MV-4-11 (cell line): ENCODE results near the gene ATP6V0D1.

Source experiments
- DNase-seq: peaks from one replicate; lab custom pipeline; 2025; lab: John Stamatoyannopoulos, UW

ATP6V0D1 gene

GRCh38 chr16:67463059-67463458 is 17.9 kb downstream of the ATP6V0D1 start:
- DNase-seq = no peak

- no peak for DNase-seq
These were observed 18.7 kb downstream of the ATP6V0D1 start for GRCh38 chr16:67462279-67462655.

GRCh38 chr16:67461600-67462278 is 19.2 kb downstream of the ATP6V0D1 start:
- no peak for DNase-seq

GRCh38 chr16:67460961-67461360 is 20.0 kb downstream of the ATP6V0D1 start:
- DNase-seq = no peak

- no peak for DNase-seq
These were observed 20.8 kb downstream of the ATP6V0D1 start for GRCh38 chr16:67460168-67460567.

DNA sequence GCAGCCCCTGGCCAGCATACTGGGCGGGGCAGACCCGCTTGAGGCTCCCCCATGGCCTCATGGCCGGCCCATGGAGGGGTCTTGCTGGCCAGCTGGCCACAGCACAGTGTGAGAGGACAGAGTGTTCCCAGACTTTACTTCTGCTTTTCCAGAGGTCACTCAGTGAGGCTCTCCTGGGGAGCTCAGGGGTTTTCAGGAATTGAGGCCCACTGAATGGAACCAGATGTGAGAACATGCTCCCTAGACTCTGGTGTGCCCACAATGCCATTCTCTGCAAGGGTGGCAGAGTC is 21.2 kb downstream of the ATP6V0D1 start:
- no peak for DNase-seq

DNA sequence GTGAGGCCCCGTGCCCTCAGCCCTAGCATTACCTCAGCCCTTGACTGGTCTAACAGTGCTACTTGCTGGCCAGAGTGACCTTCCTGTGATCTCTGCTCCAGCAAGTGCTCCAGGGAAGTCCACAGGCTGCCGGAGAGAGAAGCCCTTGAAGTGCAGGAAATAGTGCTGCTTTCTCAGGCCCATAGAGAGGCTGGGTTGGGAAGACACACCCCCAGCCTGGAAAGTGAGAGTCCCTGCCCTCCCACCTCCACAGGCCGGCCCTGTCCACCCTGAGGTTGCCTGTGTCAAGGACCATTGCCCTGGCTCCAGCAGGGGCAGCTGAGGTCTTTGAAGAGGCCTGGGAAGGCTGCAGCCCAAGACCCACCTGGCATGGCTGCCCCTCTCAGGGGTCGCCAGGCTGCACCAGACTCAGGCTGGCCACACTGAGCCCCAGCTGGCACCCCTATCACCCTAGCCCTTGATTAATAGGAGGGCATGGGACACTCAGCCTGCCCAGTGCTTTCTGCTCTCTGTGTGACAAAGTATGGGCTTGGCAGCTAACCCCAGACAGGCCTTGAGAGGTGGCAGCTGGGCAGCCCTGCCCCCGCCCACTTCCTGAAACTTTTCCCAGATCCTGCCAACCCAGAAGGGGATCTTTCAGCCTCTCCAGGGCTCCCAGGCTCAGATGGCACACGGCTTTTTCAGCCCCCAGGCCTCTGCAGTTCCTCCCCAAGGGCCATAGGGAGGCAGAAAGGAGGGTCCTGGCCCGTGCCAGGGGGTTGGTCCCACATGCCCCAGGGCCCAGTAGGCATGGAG is 21.7 kb downstream of the ATP6V0D1 start:
- no peak for DNase-seq

GRCh38 chr16:67458121-67458641 is 22.8 kb downstream of the ATP6V0D1 start:
- DNase-seq = no peak

GRCh38 chr16:67457611-67458010 is 23.3 kb downstream of the ATP6V0D1 start:
- DNase-seq = no peak

DNA sequence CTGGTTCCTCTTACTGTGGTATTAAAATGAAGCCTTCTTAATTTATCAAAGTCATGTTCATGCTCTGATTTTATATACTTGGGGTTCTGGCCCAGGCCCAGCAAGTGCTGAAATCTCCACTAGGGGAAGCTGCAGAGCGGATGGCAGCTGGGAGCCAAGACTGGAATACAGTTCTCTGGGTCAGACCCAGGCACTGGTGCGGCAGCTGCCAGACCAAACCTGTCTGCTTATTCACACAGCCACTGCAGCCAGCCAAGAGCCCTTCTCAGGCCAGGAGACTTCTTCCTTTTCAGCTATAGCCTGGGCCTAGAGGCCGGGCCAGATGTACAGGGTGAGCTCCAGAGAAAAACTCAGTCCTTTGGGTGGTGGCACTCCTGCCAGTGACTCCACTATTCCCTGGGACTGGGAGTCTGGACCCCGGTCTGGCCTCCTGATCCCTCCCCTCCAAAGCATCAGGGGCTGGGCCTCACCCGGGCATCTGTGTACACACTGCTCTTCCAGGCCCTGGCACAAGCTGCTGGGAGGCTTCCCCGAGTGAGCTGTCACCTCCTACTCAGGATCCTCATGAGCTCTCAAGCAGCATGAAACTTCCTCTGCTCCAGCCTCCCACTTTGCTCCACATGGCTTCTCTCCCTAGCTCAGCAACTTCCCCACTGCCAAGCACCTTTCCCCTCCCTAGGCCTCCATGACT is 24.4 kb downstream of the ATP6V0D1 start:
- DNase-seq = peak; percentile 6

GRCh38 chr16:67454852-67455251 is 26.1 kb downstream of the ATP6V0D1 start:
- no peak for DNase-seq

- no peak for DNase-seq
These were observed 26.9 kb downstream of the ATP6V0D1 start for GRCh38 chr16:67454104-67454503.

DNA sequence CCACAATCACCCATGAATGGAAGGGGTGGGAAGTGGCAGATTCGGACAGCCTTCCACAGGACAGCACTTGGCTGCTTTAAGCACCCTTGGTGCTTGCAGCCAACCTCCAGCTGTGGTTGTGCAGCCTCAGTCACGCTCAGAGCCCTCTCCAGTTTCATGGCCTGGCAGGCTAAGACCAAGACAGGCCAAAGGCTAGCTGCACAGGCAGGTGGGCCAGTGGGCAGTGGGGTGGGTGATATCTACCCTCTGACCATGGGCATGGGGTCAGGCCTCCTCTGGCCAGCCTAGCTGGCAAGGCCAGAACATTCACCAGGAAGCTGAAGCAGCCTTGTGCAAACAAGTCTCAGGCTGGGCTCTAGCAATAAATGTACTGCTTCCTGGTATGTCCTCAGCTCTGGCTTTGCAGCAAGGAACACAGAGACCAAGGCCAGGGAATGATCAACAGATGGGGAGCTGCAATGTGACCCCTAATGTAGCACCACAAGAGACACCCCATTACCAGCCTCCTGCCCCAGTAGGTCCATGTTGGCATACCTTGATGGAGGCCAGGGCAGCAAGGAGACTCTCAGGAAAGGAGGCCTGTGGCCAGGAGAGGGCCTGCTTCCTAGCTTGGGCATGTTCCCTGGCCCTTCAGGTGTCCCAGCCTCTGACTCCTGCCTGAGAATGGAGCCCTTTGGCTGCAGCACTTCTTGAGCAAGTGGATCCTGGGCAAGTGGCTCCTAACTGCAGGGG is 29.1 kb downstream of the ATP6V0D1 start:
- no peak for DNase-seq

DNA sequence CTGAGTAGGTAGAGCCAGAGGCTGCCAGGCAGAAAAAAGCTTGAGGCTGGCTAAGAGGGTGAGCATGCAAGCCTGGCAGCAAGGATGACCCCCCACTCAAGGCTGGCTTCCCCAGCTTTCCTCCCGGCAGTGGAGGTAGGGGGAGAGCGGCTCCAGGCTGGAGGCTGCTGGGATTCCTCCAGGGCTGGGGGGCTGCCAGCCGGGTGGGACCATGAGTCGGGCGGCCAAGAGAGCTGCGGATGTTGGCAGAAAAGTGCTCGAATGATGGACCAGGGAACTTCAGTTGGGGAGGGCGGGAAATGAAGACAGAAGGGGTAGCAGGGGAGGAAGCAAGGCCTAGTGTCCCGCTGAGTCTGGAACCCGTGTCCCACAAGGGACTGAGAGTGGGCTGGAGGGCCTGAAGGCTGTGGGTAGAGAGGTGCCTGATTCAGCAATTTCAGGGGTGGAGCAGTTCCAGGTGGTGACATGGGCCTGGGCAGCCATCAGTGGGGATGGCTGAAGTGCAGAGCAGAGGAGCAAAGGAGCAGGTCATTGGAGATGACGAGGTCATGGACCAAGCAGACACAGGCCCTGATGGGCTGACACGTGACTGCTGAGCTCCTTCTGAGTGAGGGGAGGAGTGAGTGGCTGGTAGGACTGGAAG is 29.8 kb downstream of the ATP6V0D1 start:
- no peak for DNase-seq

DNA sequence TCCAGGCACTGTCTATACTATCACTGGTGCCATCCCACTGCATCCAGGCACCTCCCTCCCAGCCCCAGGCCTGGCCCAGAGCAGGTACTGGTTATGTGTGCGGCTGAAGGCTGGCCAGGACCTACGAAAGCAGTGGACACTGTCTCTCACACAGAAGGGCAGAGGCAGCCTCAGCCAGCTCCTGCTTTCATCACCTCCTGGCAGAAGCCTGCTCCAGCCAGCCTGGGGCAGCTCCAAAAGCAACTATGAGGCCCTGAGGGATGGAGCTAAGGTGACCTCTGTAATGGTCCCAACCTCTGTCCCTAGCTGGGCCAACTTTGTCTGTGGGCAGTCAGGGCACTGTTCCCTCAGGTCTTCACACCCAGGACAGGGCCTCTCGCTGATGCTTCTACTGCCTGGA is 31.2 kb downstream of the ATP6V0D1 start:
- no peak for DNase-seq

- DNase-seq = no peak
These were observed 31.6 kb downstream of the ATP6V0D1 start for GRCh38 chr16:67449336-67449735.

DNA sequence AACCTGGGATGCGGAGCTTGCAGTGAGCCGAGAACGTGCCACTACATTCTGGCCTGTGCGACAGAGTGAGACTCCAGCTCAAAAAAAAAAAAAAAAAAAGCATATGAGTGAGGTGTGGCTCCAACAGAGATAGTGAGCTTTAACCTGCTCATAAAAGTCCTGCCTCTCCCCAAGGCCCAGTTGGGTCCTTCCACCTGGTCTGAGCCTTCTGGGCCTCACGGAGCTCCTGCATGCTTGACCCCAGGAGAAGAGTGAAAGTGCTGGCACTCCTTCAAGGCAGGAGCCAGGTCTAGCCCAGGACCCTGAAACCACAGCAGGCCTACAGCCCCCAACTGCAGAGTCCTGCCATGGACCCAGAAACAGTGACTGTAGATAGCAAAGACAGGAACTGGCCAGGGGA is 32.4 kb downstream of the ATP6V0D1 start:
- DNase-seq = no peak

DNA sequence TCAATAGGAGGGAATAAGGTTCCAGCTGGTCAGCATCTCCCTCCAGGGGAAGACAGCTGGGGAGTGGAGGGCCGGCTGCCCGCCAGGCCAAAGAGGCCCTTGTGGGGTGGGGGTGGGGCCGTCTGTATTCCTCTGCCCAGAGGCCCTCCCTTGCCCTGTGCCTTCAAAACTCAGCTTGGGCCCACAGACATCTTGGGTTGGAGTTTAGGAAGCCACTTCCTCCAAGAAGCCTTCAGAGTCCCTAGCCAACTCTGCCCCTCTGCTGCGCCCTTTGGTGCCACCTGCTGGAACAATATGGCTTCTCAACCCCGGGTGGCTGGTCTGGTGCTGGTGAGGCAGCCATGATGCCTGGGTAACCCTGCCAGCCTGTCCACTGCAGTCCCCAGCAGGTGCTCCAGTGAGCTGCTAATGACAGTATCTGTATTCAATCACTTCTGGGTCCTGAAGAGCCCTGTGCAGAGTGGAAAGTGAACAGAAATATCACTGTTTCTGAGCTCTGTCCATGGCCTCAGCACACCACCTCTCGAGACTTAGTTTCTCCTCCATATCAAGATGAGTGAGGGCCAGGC is 33.4 kb downstream of the ATP6V0D1 start:
- DNase-seq = peak; percentile 80

DNA sequence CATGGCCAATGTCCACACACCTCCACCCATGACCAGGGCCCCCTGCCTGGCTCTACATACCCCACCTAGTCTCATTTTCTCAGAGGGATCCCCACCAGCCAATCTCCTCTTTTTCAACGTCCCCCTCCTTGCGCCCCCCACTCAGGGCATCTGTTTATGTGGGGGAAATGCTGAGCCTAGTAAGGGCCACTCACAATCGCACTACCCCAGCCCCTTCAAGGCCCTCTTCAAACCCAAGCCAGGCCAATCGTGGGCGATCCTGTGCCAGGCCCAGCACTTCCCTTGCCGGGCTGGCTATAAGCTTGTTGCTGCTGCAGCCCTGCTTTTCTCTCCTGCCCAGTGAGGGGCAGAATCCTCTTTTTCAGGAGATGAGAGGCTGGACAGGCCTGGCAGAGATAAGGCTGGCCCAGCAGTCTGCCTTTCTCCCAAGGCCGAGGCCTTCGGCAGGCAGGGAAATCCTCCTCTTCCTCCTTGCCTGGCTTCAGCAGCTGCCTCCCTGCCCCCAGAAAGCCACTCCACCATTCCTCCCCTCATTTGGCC is 33.9 kb downstream of the ATP6V0D1 start:
- no peak for DNase-seq

GRCh38 chr16:67445913-67446907 is 34.7 kb downstream of the ATP6V0D1 start:
- DNase-seq = no peak
